ENCODE measurements around the gene CEL. TPM values are rescaled to one million over a fixed set of nuclear protein-coding genes. Genes with fewer than 3 reads are reported as not detected.
A peak's percentile ranks its signal among the peaks of the same experiment; 100 is the strongest.

The CEL gene
- total and polyA plus RNA-seq, 4 donors = 0.30 to 3.5 (median 1.8) TPM

GRCh38 chr9:133113949-133114885, 52.4 kb downstream of the CEL start:
- Histone ChIP-seq H3K4me3 (ENCODE audit: low read depth, low read length) (no peak overlapping the region), H3K4me1 (ENCODE audit: control insufficient read depth, insufficient read depth, low read length) (peaks cover 69% of the 10 kb centered on the region), H3K27ac (ENCODE audit: low read depth, low read length) (peak overlapping the region; percentile 43), H3K9me3 (ENCODE audit: control insufficient read depth, insufficient read depth, low read length) (no peaks in the 10 kb centered on the region), H3K36me3 (ENCODE audit: control insufficient read depth, insufficient read depth, low read length) (peaks cover 83% of the 10 kb centered on the region), H3K27me3 (ENCODE audit: control insufficient read depth, insufficient read depth, low read length) (no peaks in the 10 kb centered on the region)
- DNase-seq (ENCODE audit: low read depth in 4 of 6, low spot score in 6 of 6) = peak in 2 of 6 donors; percentile 27 to 34
- WGBS (ENCODE audit: insufficient coverage) = 36% methylated on average over 18 of the region's 20 CpGs

- DNase-seq (ENCODE audit: low read depth in 4 of 6, low spot score in 6 of 6) = no peak
- Histone ChIP-seq H3K27ac (ENCODE audit: low read depth, low read length) (peak overlapping the region; percentile 43), H3K4me3 (ENCODE audit: low read depth, low read length) (no peak overlapping the region), H3K36me3 (ENCODE audit: control insufficient read depth, insufficient read depth, low read length) (peaks cover 75% of the 10 kb centered on the region), H3K9me3 (ENCODE audit: control insufficient read depth, insufficient read depth, low read length) (no peaks in the 10 kb centered on the region), H3K4me1 (ENCODE audit: control insufficient read depth, insufficient read depth, low read length) (peaks cover 77% of the 10 kb centered on the region), H3K27me3 (ENCODE audit: control insufficient read depth, insufficient read depth, low read length) (no peaks in the 10 kb centered on the region)
- 81% methylated on average over 14 of the region's 19 CpGs for WGBS (ENCODE audit: insufficient coverage)
Measured at GRCh38 chr9:133114886-133115603, 53.3 kb downstream of the CEL start.

- Histone ChIP-seq H3K36me3 (ENCODE audit: control insufficient read depth, insufficient read depth, low read length) (peaks cover 68% of the 10 kb centered on the region), H3K4me3 (ENCODE audit: low read depth, low read length) (no peak overlapping the region), H3K9me3 (ENCODE audit: control insufficient read depth, insufficient read depth, low read length) (no peaks in the 10 kb centered on the region), H3K27me3 (ENCODE audit: control insufficient read depth, insufficient read depth, low read length) (no peaks in the 10 kb centered on the region), H3K4me1 (ENCODE audit: control insufficient read depth, insufficient read depth, low read length) (peaks cover 84% of the 10 kb centered on the region), H3K27ac (ENCODE audit: low read depth, low read length) (no peak overlapping the region)
- WGBS (ENCODE audit: insufficient coverage) = 92% methylated on average over 32 of the region's 32 CpGs
- no peak for DNase-seq (ENCODE audit: low read depth in 4 of 6, low spot score in 6 of 6)
Measured at GRCh38 chr9:133115604-133116345, 54.0 kb downstream of the CEL start.

- H3K27ac ChIP-seq (ENCODE audit: low read depth, low read length) = no peak overlapping the region
- no peak for DNase-seq (ENCODE audit: low read depth in 4 of 6, low spot score in 6 of 6)
- peaks cover 86% of the 10 kb centered on the region for H3K4me1 ChIP-seq (ENCODE audit: control insufficient read depth, insufficient read depth, low read length)
- no peaks in the 10 kb centered on the region for H3K9me3 ChIP-seq (ENCODE audit: control insufficient read depth, insufficient read depth, low read length)
- peaks cover 60% of the 10 kb centered on the region for H3K36me3 ChIP-seq (ENCODE audit: control insufficient read depth, insufficient read depth, low read length)
- WGBS (ENCODE audit: insufficient coverage) = 92% methylated on average over 18 of the region's 20 CpGs
- H3K4me3 ChIP-seq (ENCODE audit: low read depth, low read length) = no peak overlapping the region
- H3K27me3 ChIP-seq (ENCODE audit: control insufficient read depth, insufficient read depth, low read length) = no peaks in the 10 kb centered on the region
Measured at GRCh38 chr9:133116346-133117231, 54.8 kb downstream of the CEL start.

GRCh38 chr9:133117271-133118178, 55.7 kb downstream of the CEL start:
- Histone ChIP-seq H3K27ac (ENCODE audit: low read depth, low read length) (peak overlapping the region; percentile 0), H3K9me3 (ENCODE audit: control insufficient read depth, insufficient read depth, low read length) (no peaks in the 10 kb centered on the region), H3K36me3 (ENCODE audit: control insufficient read depth, insufficient read depth, low read length) (peaks cover 50% of the 10 kb centered on the region), H3K4me1 (ENCODE audit: control insufficient read depth, insufficient read depth, low read length) (peaks cover 88% of the 10 kb centered on the region), H3K4me3 (ENCODE audit: low read depth, low read length) (no peak overlapping the region), H3K27me3 (ENCODE audit: control insufficient read depth, insufficient read depth, low read length) (no peaks in the 10 kb centered on the region)
- DNase-seq (ENCODE audit: low read depth in 4 of 6, low spot score in 6 of 6) = peak in 2 of 6 donors; percentile 44 to 63
- 52% methylated on average over 18 of the region's 18 CpGs for WGBS (ENCODE audit: insufficient coverage)

GRCh38 chr9:133118179-133118520, 56.4 kb downstream of the CEL start:
- H3K36me3 ChIP-seq (ENCODE audit: control insufficient read depth, insufficient read depth, low read length) = peaks cover 44% of the 10 kb centered on the region
- no peaks in the 10 kb centered on the region for H3K27me3 ChIP-seq (ENCODE audit: control insufficient read depth, insufficient read depth, low read length)
- H3K4me3 ChIP-seq (ENCODE audit: low read depth, low read length) = no peak overlapping the region
- H3K4me1 ChIP-seq (ENCODE audit: control insufficient read depth, insufficient read depth, low read length) = peaks cover 83% of the 10 kb centered on the region
- DNase-seq (ENCODE audit: low read depth in 4 of 6, low spot score in 6 of 6) = no peak
- WGBS (ENCODE audit: insufficient coverage) = 20% methylated on average over 1 of the region's 3 CpGs
- H3K27ac ChIP-seq (ENCODE audit: low read depth, low read length) = no peak overlapping the region
- H3K9me3 ChIP-seq (ENCODE audit: control insufficient read depth, insufficient read depth, low read length) = no peaks in the 10 kb centered on the region

- H3K4me3 ChIP-seq (ENCODE audit: low read depth, low read length) = peak overlapping the region; percentile 34
- no peak overlapping the region for H3K27ac ChIP-seq (ENCODE audit: low read depth, low read length)
- no peaks in the 10 kb centered on the region for H3K9me3 ChIP-seq (ENCODE audit: control insufficient read depth, insufficient read depth, low read length)
- peaks cover 40% of the 10 kb centered on the region for H3K36me3 ChIP-seq (ENCODE audit: control insufficient read depth, insufficient read depth, low read length)
- peaks cover 81% of the 10 kb centered on the region for H3K4me1 ChIP-seq (ENCODE audit: control insufficient read depth, insufficient read depth, low read length)
- no peak for DNase-seq (ENCODE audit: low read depth in 4 of 6, low spot score in 6 of 6)
- no peaks in the 10 kb centered on the region for H3K27me3 ChIP-seq (ENCODE audit: control insufficient read depth, insufficient read depth, low read length)
- WGBS (ENCODE audit: insufficient coverage) = 83% methylated on average over 1 of the region's 3 CpGs
Measured at GRCh38 chr9:133118568-133118967, 56.8 kb downstream of the CEL start.

- Histone ChIP-seq H3K36me3 (ENCODE audit: control insufficient read depth, insufficient read depth, low read length) (peaks cover 33% of the 10 kb centered on the region), H3K4me3 (ENCODE audit: low read depth, low read length) (peak overlapping the region; percentile 34), H3K27ac (ENCODE audit: low read depth, low read length) (peak overlapping the region; percentile 36), H3K9me3 (ENCODE audit: control insufficient read depth, insufficient read depth, low read length) (no peaks in the 10 kb centered on the region), H3K4me1 (ENCODE audit: control insufficient read depth, insufficient read depth, low read length) (peaks cover 74% of the 10 kb centered on the region), H3K27me3 (ENCODE audit: control insufficient read depth, insufficient read depth, low read length) (no peaks in the 10 kb centered on the region)
- peak in 2 of 6 donors; percentile 73 to 84 for DNase-seq (ENCODE audit: low read depth in 4 of 6, low spot score in 6 of 6)
- 7% methylated on average over 18 of the region's 21 CpGs for WGBS (ENCODE audit: insufficient coverage)
Measured at GRCh38 chr9:133119103-133119845, 57.5 kb downstream of the CEL start.
